CD14-positive monocyte (primary cell): ENCODE results near the gene EBP. TPM values are rescaled to one million over a fixed set of nuclear protein-coding genes. Genes with fewer than 3 reads are reported as not detected.

Experiments used
- DNase-seq, 3 donors: peaks; one replicate each; pipeline ENCODE4 v3.0.0-alpha.2; 2011 to 2022
- H2AFZ ChIP-seq: 2 replicates; pipeline ENCODE4 v1.6.0; 2012; ENCODE audit warnings: mild to moderate bottlenecking, low read depth, low read length, inconsistent platforms; ENCODE audit not compliant: insufficient read depth, poor library complexity, severe bottlenecking
- H3K27ac ChIP-seq, 2 donors: 1 replicate in 1 of 2; 2 replicates in 1 of 2; pipeline ENCODE4 v1.5.1; 2012 to 2013; ENCODE audit warnings: low read length in 2 of 2, control low read depth in 1 of 2, inconsistent platforms in 1 of 2, low read depth in 1 of 2, mild to moderate bottlenecking in 1 of 2
- H3K27me3 ChIP-seq, 2 donors: one replicate each; pipeline versions ENCODE4 v1.6.0 to v1.6.1; 2011 to 2013; ENCODE audit warnings: low read length in 2 of 2; ENCODE audit not compliant: control insufficient read depth in 2 of 2, insufficient read depth in 2 of 2
- H3K36me3 ChIP-seq, 2 donors: replicated peaks in 1 of 2; 1 replicate in 1 of 2; 2 replicates in 1 of 2; pipeline versions ENCODE4 v1.5.1 to v1.6.1; 2012 to 2013; ENCODE audit warnings: low read length in 2 of 2, control low read depth in 1 of 2, inconsistent platforms in 1 of 2, mild to moderate bottlenecking in 1 of 2; ENCODE audit not compliant: insufficient read depth in 2 of 2, control insufficient read depth in 1 of 2
- H3K4me1 ChIP-seq, 2 donors: 1 replicate in 1 of 2; 2 replicates in 1 of 2; pipeline versions ENCODE4 v1.5.1 to v1.6.1; 2012 to 2013; ENCODE audit warnings: low read length in 2 of 2, control low read depth in 1 of 2, inconsistent platforms in 1 of 2, mild to moderate bottlenecking in 1 of 2, moderate library complexity in 1 of 2; ENCODE audit not compliant: insufficient read depth in 2 of 2, control insufficient read depth in 1 of 2
- H3K4me2 ChIP-seq: replicated peaks from 2 replicates; pipeline ENCODE3; 2012; ENCODE audit warnings: low read length, moderate library complexity, mild to moderate bottlenecking; ENCODE audit not compliant: poor library complexity, severe bottlenecking; ENCODE audit errors: extremely low read depth
- H3K4me3 ChIP-seq, 3 experiments: fragments of 200-600 bp in 1 of 3; sonication (generic) in 1 of 3; replicated peaks in 1 of 3; 1 replicate in 2 of 3; 2 replicates in 1 of 3; pipeline ENCODE4 v1.5.1; 2011 to 2013; ENCODE audit warnings: low read length in 3 of 3, mild to moderate bottlenecking in 3 of 3, control low read depth in 2 of 3, low read depth in 2 of 3, inconsistent platforms in 1 of 3, moderate library complexity in 1 of 3
- H3K79me2 ChIP-seq: 2 replicates; pipeline ENCODE4 v1.6.0; 2012; ENCODE audit warnings: mild to moderate bottlenecking, control low read depth, inconsistent platforms, low read length, moderate library complexity; ENCODE audit not compliant: insufficient read depth
- H3K9ac ChIP-seq: 2 replicates; pipeline ENCODE4 v1.6.0; 2017; ENCODE audit warnings: low read length, mild to moderate bottlenecking; ENCODE audit not compliant: insufficient read depth, poor library complexity, severe bottlenecking
- H3K9me3 ChIP-seq, 2 donors: replicated peaks in 1 of 2; 1 replicate in 1 of 2; 2 replicates in 1 of 2; pipeline versions ENCODE4 v1.5.1 to v1.6.1; 2012 to 2013; ENCODE audit warnings: low read length in 2 of 2, control low read depth in 1 of 2; ENCODE audit not compliant: control insufficient read depth in 1 of 2, insufficient read depth in 1 of 2
- H4K20me1 ChIP-seq: 2 replicates; pipeline ENCODE4 v1.6.0; 2012; ENCODE audit warnings: mild to moderate bottlenecking, low read length, control low read depth, moderate library complexity; ENCODE audit not compliant: insufficient read depth
- H3K27ac Mint-ChIP-seq, 7 donors: one replicate each; pipeline ENCODE4 v1.8.0; 2020; ENCODE audit warnings: mild to moderate bottlenecking in 7 of 7, mixed read lengths in 7 of 7, moderate library complexity in 6 of 7, inconsistent platforms in 2 of 7
- H3K27me3 Mint-ChIP-seq, 3 donors: one replicate each; pipeline ENCODE4 v1.8.0; 2021 to 2022; ENCODE audit warnings: low read depth in 3 of 3, mild to moderate bottlenecking in 3 of 3, mixed read lengths in 3 of 3, moderate library complexity in 3 of 3, inconsistent platforms in 1 of 3
- H3K36me3 Mint-ChIP-seq, 2 donors: one replicate each; pipeline ENCODE4 v1.8.0; 2020; ENCODE audit warnings: mixed read lengths in 2 of 2, inconsistent platforms in 1 of 2, mild to moderate bottlenecking in 1 of 2
- H3K4me1 Mint-ChIP-seq: one replicate; pipeline ENCODE4 v1.8.0; 2020; ENCODE audit warnings: mild to moderate bottlenecking, mixed read lengths
- H3K4me3 Mint-ChIP-seq, 2 donors: one replicate each; pipeline ENCODE4 v1.8.0; 2020; ENCODE audit warnings: mild to moderate bottlenecking in 2 of 2, mixed read lengths in 2 of 2, moderate library complexity in 1 of 2
- H3K9me3 Mint-ChIP-seq, 7 donors: one replicate each; pipeline ENCODE4 v1.8.0; 2020 to 2022; ENCODE audit warnings: mixed read lengths in 7 of 7, mild to moderate bottlenecking in 6 of 7, moderate library complexity in 6 of 7, inconsistent platforms in 2 of 7
- CTCF ChIP-seq: fragments of 200-600 bp; IDR thresholded peaks from one replicate; pipeline ENCODE4 v1.8.0; 2022; ENCODE audit warnings: antibody characterized with exemption, mild to moderate bottlenecking
- WGBS: methylation state at CpG from one replicate; pipeline ENCODE4 v1.1.5; 2013; ENCODE audit warnings: missing lambda C conversion rate; ENCODE audit not compliant: insufficient coverage; 5-methylcytosine and 5-hydroxymethylcytosine counted together
- intact Hi-C, 2 donors: fragments of 100-400 bp; cut with micrococcal nuclease; formaldehyde crosslinking; loops; one replicate each; pipeline versions ENCODE4 v1.15.0 to v1.15.1; 2023
- polyA plus RNA-seq, 3 donors: library from polyadenylated mRNA; depleted of rRNA in 1 of 3; unstranded in 2 of 3; stranded (reverse) in 1 of 3; fragments of 300-500 nt in 2 of 3; fragments of >200 nt in 1 of 3; fragmentation: Illumina TruSeq in 2 of 3; gene quantifications; 1 replicate in 2 of 3; 2 replicates in 1 of 3; pipeline ENCODE4 v1.2.3, GENCODE V29; 2012 to 2021

Gene EBP
- polyA plus RNA-seq, 3 donors = 47.2 to 59.5 (median 47.4) TPM

DNA sequence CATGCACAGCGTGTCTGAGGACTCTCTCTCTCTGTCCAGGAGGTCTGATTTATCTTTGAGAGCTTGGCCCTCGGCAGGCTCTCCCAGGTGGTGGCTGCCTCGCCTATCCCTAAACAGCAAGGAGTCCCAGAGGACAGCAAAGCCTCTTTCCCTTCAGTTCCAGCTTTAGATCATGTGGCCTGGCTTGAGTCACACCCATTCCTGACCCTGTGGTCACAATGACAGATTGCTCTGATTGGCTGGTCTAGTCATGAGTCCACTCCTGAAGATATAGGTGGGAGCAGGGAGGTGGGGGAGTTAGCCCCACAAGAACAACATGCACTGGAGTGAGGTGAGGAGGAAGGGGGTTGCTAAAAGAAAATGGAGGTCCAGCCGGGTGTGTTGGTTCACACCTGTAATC lies 24.9 kb upstream of the EBP start:
- Mint-ChIP-seq H3K4me3 (no peak overlapping the region), H3K27ac (no peak overlapping the region), H3K4me1 (peaks cover 11% of the 10 kb centered on the region), H3K27me3 (peaks cover 2 to 12% (median 3%) of the 10 kb centered on the region in 3 donors), H3K9me3 (peaks cover 0 to 3% (median 0%) of the 10 kb centered on the region in 7 donors), H3K36me3 (no peaks in the 10 kb centered on the region)
- H3K27ac ChIP-seq = no peak overlapping the region
- no peaks in the 10 kb centered on the region for H3K27me3 ChIP-seq
- no peaks in the 10 kb centered on the region for H3K79me2 ChIP-seq
- no peak overlapping the region for H3K4me3 ChIP-seq
- no peak overlapping the region for H2AFZ ChIP-seq
- TF ChIP-seq CTCF = no peak
- H3K36me3 ChIP-seq = no peaks in the 10 kb centered on the region
- no peak overlapping the region for H3K4me2 ChIP-seq
- intact Hi-C loops = no loop called here
- 96% methylated on average over 3 of the region's 4 CpGs for WGBS
- H3K9ac ChIP-seq = no peak overlapping the region
- H4K20me1 ChIP-seq = no peaks in the 10 kb centered on the region
- no peaks in the 10 kb centered on the region for H3K9me3 ChIP-seq
- no peak for DNase-seq
- peaks cover 8 to 12% of the 10 kb centered on the region in 2 donors for H3K4me1 ChIP-seq

- Mint-ChIP-seq H3K9me3 (peaks cover 0 to 3% (median 0%) of the 10 kb centered on the region in 7 donors), H3K4me1 (peaks cover 3% of the 10 kb centered on the region), H3K27ac (no peak overlapping the region), H3K36me3 (no peaks in the 10 kb centered on the region), H3K4me3 (no peak overlapping the region), H3K27me3 (peaks cover 2 to 12% (median 3%) of the 10 kb centered on the region in 3 donors)
- Histone ChIP-seq H3K9ac (no peak overlapping the region), H3K79me2 (no peaks in the 10 kb centered on the region), H3K4me3 (no peak overlapping the region), H3K4me2 (no peak overlapping the region), H4K20me1 (no peaks in the 10 kb centered on the region), H2AFZ (no peak overlapping the region), H3K27ac (no peak overlapping the region), H3K27me3 (no peaks in the 10 kb centered on the region), H3K4me1 (no peaks in the 10 kb centered on the region), H3K36me3 (no peaks in the 10 kb centered on the region), H3K9me3 (no peaks in the 10 kb centered on the region)
- intact Hi-C loops = no loop called here
- DNase-seq = no peak
- no CpG with 5 or more reads among the region's 5 CpGs for WGBS
- TF ChIP-seq CTCF = no peak
Observed at GRCh38 chrX:48497871-48498270, 23.7 kb upstream of the EBP start.
